Liver (tissue), 9 donors: ENCODE results near the gene KCNJ12. TPM values are rescaled to one million over a fixed set of nuclear protein-coding genes. Genes with fewer than 3 reads are reported as not detected.

ENCODE experiments used
- DNase-seq: peaks from one replicate; pipeline ENCODE4 v3.0.0-alpha.2; 2017; ENCODE audit warnings: low spot score
- H3K27ac ChIP-seq, 2 donors: one replicate each; pipeline ENCODE4 v1.7.0; 2013; ENCODE audit warnings: inconsistent platforms in 2 of 2, low read length in 2 of 2, control low read depth in 1 of 2, low read depth in 1 of 2, mild to moderate bottlenecking in 1 of 2
- H3K27me3 ChIP-seq, 4 donors: one replicate each; pipeline versions ENCODE4 v1.6.1 to v1.7.0; 2013; ENCODE audit warnings: low read length in 3 of 4, inconsistent platforms in 1 of 4, mild to moderate bottlenecking in 1 of 4, moderate library complexity in 1 of 4; ENCODE audit not compliant: control insufficient read depth in 4 of 4, insufficient read depth in 4 of 4
- H3K36me3 ChIP-seq, 4 donors: one replicate each; pipeline versions ENCODE4 v1.6.1 to v1.7.0; 2013; ENCODE audit warnings: low read length in 3 of 4, mild to moderate bottlenecking in 3 of 4, low read depth in 1 of 4, moderate library complexity in 1 of 4; ENCODE audit not compliant: control insufficient read depth in 4 of 4, insufficient read depth in 3 of 4
- H3K4me1 ChIP-seq, 4 donors: one replicate each; pipeline versions ENCODE4 v1.6.1 to v1.7.0; 2013; ENCODE audit warnings: low read length in 3 of 4, mild to moderate bottlenecking in 3 of 4, moderate library complexity in 1 of 4; ENCODE audit not compliant: control insufficient read depth in 4 of 4, insufficient read depth in 4 of 4
- H3K4me3 ChIP-seq, 3 donors: one replicate each; pipeline versions ENCODE4 v1.6.1 to v1.7.0; 2013; ENCODE audit warnings: low read length in 3 of 3, control low read depth in 1 of 3, low read depth in 1 of 3, mild to moderate bottlenecking in 1 of 3
- H3K9ac ChIP-seq, 2 donors: one replicate each; pipeline ENCODE4 v1.7.0; 2013; ENCODE audit warnings: low read length in 2 of 2, mild to moderate bottlenecking in 2 of 2, moderate library complexity in 2 of 2, control low read depth in 1 of 2, low read depth in 1 of 2
- H3K9me3 ChIP-seq, 4 donors: one replicate each; pipeline versions ENCODE4 v1.6.1 to v1.7.0; 2013; ENCODE audit warnings: low read length in 3 of 4; ENCODE audit not compliant: control insufficient read depth in 4 of 4
- EGR1 ChIP-seq, 2 donors: IDR thresholded peaks; 2 replicates each; pipeline ENCODE4 v1.6.1; 2016 to 2018; ENCODE audit warnings: antibody characterized with exemption in 2 of 2, low read depth in 2 of 2
- FOXA1 ChIP-seq: IDR thresholded peaks from 2 replicates; pipeline ENCODE4 v1.6.1; 2016; ENCODE audit warnings: antibody characterized with exemption
- FOXA2 ChIP-seq: IDR thresholded peaks from 2 replicates; pipeline ENCODE4 v1.6.1; 2016; ENCODE audit warnings: antibody characterized with exemption
- GABPA ChIP-seq, 2 donors: IDR thresholded peaks in 1 of 2; conservative IDR thresholded peaks in 1 of 2; 2 replicates each; pipeline ENCODE4 v1.6.1; 2016; ENCODE audit warnings: antibody characterized with exemption in 2 of 2, mild to moderate bottlenecking in 1 of 2, moderate library complexity in 1 of 2
- HNF4A ChIP-seq, 2 donors: conservative IDR thresholded peaks; 2 replicates each; pipeline ENCODE4 v1.6.1; 2016; ENCODE audit warnings: antibody characterized with exemption in 2 of 2, mild to moderate bottlenecking in 2 of 2
- HNF4G ChIP-seq: IDR thresholded peaks from 2 replicates; pipeline ENCODE4 v1.6.1; 2016; ENCODE audit warnings: antibody characterized with exemption
- JUND ChIP-seq, 2 donors: IDR thresholded peaks; 2 replicates each; pipeline ENCODE4 v1.6.1; 2016; ENCODE audit warnings: antibody characterized with exemption in 2 of 2
- NR2F2 ChIP-seq: IDR thresholded peaks from 2 replicates; pipeline ENCODE4 v1.6.1; 2016; ENCODE audit warnings: antibody characterized with exemption
- RAD21 ChIP-seq, 2 donors: IDR thresholded peaks; 2 replicates each; pipeline ENCODE4 v1.6.1; 2016; ENCODE audit warnings: antibody characterized with exemption in 2 of 2, mild to moderate bottlenecking in 2 of 2
- RXRA ChIP-seq, 2 donors: IDR thresholded peaks; 2 replicates each; pipeline ENCODE4 v1.6.1; 2017 to 2018; ENCODE audit warnings: antibody characterized with exemption in 2 of 2, mild to moderate bottlenecking in 1 of 2
- SP1 ChIP-seq: IDR thresholded peaks from 2 replicates; pipeline ENCODE4 v1.6.1; 2018; ENCODE audit warnings: antibody characterized with exemption, mild to moderate bottlenecking
- TAF1 ChIP-seq: conservative IDR thresholded peaks from 2 replicates; pipeline ENCODE4 v1.6.1; 2016; ENCODE audit warnings: antibody characterized with exemption, mild to moderate bottlenecking
- YY1 ChIP-seq: IDR thresholded peaks from 2 replicates; pipeline ENCODE4 v1.6.1; 2016; ENCODE audit warnings: antibody characterized with exemption, mild to moderate bottlenecking
- WGBS: extraction: QIAGEN DNeasy Blood & Tissue Kit; methylation state at CpG from one replicate; pipeline ENCODE4 v1.1.7; 2013; 5-methylcytosine and 5-hydroxymethylcytosine counted together
- polyA plus RNA-seq, 2 donors: library from polyadenylated mRNA; stranded (reverse) in 1 of 2; unstranded in 1 of 2; fragments of 200-250 nt in 1 of 2; fragments of >200 nt in 1 of 2; fragmentation: Nextera tagmentation in 1 of 2; extraction: Ambion mirVana in 1 of 2; gene quantifications; one replicate each; pipeline versions ENCODE4 v1.2.1 to v1.2.3, GENCODE V29; 2013 to 2015
- total RNA-seq, 2 donors: library from RNA; depleted of rRNA; stranded (reverse); fragments of >200 nt; gene quantifications; one replicate each; pipeline ENCODE4 v1.2.3, GENCODE V29; 2014
- TF ChIP-seq, protein P1 (sequence below): fragments of 150-350 bp; IDR thresholded peaks from 2 replicates; pipeline ENCODE4 v1.5.1; 2017; ENCODE audit warnings: improper control_type of control experiment, low read depth, low read length; ENCODE audit not compliant: missing input control
- TF ChIP-seq, protein P2 (sequence below): IDR thresholded peaks from 2 replicates; pipeline ENCODE4 v1.6.1; 2016; ENCODE audit warnings: antibody characterized with exemption
- TF ChIP-seq, protein P3 (sequence below): IDR thresholded peaks from 2 replicates; pipeline ENCODE4 v1.6.1; 2016; ENCODE audit warnings: antibody characterized with exemption
- TF ChIP-seq, protein P4 (sequence below): IDR thresholded peaks from 2 replicates; pipeline ENCODE4 v1.6.1; 2016; ENCODE audit warnings: antibody characterized with exemption, mild to moderate bottlenecking
- TF ChIP-seq, protein P5 (sequence below): IDR thresholded peaks from 2 replicates; pipeline ENCODE4 v1.6.1; 2016; ENCODE audit warnings: antibody characterized with exemption
- donor health status: healthy.
- donor health status: healthy.
- donor health status: healthy.
- donor health status: healthy.
- donor health status: healthy.

The KCNJ12 gene
- total and polyA plus RNA-seq, 4 donors: 0.25 to 0.67 (median 0.38) TPM

DNA sequence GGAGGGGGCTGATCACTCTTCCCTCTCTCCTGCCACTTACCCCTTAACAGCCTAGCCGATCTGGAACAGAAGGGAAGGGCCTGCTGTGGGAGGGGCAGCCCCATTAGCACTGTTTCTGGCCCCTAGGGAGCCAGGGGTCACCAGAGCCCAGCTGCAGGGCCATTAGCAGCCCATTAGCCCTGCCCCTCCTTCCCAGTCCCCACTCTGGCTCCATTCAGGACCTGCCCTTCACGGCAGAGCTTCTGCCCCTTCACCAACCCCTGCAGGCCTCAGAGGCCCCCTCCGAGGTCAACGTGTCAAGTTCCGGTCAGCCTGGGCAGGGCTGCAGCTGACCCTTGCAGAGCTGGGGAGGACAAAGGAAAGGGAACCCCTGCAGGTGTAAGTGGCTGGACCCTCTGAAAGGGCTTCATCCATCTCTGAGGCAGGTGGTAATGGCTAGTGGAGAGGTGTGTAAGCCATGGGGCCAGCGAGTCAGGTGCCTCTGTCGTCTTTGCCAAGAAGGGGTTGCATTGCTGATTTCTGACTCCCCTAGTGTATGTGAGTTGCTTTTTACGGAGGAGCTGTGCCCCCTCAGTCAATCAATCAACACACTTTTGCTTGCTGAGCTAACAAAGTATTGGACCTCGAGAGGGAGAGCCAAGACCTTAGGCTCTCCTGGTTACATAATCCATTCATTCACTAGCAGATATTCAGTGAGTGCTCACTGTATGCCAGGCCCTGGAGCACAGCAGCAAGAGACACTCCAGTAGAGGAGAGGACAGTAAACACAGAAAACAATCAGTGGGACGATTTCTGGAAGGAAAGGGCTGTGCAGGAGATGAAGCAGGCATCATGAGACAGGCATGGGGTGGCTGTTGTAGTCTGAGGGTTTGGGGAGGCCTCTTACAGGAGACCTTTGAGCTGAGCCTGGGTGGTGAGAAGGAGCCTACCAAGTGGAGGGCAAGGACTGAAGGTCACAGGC is 18.2 kb upstream of the KCNJ12 start:
- DNase-seq: no peak
- Histone ChIP-seq H3K4me1 (no peaks in the 10 kb centered on the region), H3K9me3 (no peaks in the 10 kb centered on the region), H3K27me3 (no peaks in the 10 kb centered on the region), H3K4me3 (no peak overlapping the region), H3K36me3 (no peaks in the 10 kb centered on the region), H3K27ac (no peak overlapping the region), H3K9ac (no peak overlapping the region)
- no peak for TF ChIP-seq FOXA1
- no peak for TF ChIP-seq SP1
- TF ChIP-seq NR2F2: no peak
- TF ChIP-seq, protein P1, sequence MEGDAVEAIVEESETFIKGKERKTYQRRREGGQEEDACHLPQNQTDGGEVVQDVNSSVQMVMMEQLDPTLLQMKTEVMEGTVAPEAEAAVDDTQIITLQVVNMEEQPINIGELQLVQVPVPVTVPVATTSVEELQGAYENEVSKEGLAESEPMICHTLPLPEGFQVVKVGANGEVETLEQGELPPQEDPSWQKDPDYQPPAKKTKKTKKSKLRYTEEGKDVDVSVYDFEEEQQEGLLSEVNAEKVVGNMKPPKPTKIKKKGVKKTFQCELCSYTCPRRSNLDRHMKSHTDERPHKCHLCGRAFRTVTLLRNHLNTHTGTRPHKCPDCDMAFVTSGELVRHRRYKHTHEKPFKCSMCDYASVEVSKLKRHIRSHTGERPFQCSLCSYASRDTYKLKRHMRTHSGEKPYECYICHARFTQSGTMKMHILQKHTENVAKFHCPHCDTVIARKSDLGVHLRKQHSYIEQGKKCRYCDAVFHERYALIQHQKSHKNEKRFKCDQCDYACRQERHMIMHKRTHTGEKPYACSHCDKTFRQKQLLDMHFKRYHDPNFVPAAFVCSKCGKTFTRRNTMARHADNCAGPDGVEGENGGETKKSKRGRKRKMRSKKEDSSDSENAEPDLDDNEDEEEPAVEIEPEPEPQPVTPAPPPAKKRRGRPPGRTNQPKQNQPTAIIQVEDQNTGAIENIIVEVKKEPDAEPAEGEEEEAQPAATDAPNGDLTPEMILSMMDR: no peak
- TF ChIP-seq, protein P2, sequence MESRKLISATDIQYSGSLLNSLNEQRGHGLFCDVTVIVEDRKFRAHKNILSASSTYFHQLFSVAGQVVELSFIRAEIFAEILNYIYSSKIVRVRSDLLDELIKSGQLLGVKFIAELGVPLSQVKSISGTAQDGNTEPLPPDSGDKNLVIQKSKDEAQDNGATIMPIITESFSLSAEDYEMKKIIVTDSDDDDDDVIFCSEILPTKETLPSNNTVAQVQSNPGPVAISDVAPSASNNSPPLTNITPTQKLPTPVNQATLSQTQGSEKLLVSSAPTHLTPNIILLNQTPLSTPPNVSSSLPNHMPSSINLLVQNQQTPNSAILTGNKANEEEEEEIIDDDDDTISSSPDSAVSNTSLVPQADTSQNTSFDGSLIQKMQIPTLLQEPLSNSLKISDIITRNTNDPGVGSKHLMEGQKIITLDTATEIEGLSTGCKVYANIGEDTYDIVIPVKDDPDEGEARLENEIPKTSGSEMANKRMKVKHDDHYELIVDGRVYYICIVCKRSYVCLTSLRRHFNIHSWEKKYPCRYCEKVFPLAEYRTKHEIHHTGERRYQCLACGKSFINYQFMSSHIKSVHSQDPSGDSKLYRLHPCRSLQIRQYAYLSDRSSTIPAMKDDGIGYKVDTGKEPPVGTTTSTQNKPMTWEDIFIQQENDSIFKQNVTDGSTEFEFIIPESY: no peak
- TF ChIP-seq YY1: no peak
- no peak for TF ChIP-seq RXRA (IDR thresholded peaks at IDR 0.05)
- no peak for TF ChIP-seq FOXA2
- TF ChIP-seq HNF4A (conservative IDR thresholded peaks at IDR 0.05): no peak
- no peak for TF ChIP-seq EGR1 (IDR thresholded peaks at IDR 0.05; ENCODE audit: low read depth in 2 of 2)
- TF ChIP-seq TAF1: no peak
- no peak for TF ChIP-seq HNF4G
- no peak for TF ChIP-seq JUND (IDR thresholded peaks at IDR 0.05)
- TF ChIP-seq, protein P3, sequence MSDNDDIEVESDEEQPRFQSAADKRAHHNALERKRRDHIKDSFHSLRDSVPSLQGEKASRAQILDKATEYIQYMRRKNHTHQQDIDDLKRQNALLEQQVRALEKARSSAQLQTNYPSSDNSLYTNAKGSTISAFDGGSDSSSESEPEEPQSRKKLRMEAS: no peak
- TF ChIP-seq, protein P4, sequence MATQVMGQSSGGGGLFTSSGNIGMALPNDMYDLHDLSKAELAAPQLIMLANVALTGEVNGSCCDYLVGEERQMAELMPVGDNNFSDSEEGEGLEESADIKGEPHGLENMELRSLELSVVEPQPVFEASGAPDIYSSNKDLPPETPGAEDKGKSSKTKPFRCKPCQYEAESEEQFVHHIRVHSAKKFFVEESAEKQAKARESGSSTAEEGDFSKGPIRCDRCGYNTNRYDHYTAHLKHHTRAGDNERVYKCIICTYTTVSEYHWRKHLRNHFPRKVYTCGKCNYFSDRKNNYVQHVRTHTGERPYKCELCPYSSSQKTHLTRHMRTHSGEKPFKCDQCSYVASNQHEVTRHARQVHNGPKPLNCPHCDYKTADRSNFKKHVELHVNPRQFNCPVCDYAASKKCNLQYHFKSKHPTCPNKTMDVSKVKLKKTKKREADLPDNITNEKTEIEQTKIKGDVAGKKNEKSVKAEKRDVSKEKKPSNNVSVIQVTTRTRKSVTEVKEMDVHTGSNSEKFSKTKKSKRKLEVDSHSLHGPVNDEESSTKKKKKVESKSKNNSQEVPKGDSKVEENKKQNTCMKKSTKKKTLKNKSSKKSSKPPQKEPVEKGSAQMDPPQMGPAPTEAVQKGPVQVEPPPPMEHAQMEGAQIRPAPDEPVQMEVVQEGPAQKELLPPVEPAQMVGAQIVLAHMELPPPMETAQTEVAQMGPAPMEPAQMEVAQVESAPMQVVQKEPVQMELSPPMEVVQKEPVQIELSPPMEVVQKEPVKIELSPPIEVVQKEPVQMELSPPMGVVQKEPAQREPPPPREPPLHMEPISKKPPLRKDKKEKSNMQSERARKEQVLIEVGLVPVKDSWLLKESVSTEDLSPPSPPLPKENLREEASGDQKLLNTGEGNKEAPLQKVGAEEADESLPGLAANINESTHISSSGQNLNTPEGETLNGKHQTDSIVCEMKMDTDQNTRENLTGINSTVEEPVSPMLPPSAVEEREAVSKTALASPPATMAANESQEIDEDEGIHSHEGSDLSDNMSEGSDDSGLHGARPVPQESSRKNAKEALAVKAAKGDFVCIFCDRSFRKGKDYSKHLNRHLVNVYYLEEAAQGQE: no peak
- TF ChIP-seq RAD21 (IDR thresholded peaks at IDR 0.05): no peak
- no peak for TF ChIP-seq GABPA (IDR thresholded peaks at IDR 0.05 in 1 of 2, conservative IDR thresholded peaks at IDR 0.05 in 1 of 2)
- TF ChIP-seq, protein P5, sequence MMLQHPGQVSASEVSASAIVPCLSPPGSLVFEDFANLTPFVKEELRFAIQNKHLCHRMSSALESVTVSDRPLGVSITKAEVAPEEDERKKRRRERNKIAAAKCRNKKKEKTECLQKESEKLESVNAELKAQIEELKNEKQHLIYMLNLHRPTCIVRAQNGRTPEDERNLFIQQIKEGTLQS: no peak
- WGBS: 64% methylated on average over 10 of the region's 10 CpGs
